PC-3 (cell line): ENCODE results near the gene LRRC74A.

Source experiments
- EZH2 ChIP-seq: fragments of 300-600 bp; sonication (generic); IDR thresholded peaks from one replicate; pipeline ENCODE4 v1.6.1; 2017; ENCODE audit warnings: antibody characterized with exemption, mild to moderate bottlenecking, low read length; ENCODE audit not compliant: unreplicated experiment
- TF ChIP-seq, protein P1 (sequence below): fragments of 300-600 bp; sonication (generic); conservative IDR thresholded peaks from 2 replicates; pipeline ENCODE4 v1.5.1; 2017; ENCODE audit warnings: antibody characterized with exemption, low read depth, mild to moderate bottlenecking, low read length

DNA sequence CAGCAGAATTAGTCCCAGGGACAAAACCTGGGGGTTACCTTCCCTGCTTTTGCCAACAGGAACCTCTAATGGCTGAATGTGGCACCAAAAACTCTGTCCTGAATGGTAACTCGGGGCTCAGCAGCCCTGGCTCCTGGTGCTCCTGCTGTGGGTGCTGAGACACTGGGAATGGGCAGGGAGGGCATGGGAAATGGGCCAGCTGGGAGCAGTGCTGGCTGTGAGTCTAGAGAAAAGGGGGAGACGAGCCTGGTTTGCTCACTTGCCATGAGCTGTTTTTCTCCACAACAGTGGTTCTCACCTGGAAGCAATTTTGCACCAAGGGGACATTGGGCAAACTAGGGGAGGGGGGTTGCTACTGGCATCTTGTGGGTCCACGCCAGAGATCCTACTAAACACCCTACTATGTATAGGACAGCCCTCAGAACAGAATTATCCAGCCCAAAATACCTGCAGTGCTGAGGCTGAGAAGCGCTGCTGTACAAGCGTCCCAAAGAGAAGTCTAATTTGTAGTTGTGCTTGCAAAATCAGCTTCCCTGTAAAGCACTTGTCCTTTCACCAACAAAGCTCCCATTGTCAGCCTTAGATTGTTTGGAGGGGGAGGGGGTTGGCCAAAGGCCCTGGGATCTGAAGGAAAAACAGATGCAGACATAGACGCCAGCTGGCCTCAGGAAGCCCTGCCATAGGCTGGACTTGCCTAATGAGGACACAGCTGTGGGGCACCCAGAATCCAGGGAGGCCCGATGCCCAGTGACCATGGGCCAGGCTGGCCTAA lies 3.6 kb downstream of the LRRC74A start:
- TF ChIP-seq EZH2: no peak
- TF ChIP-seq, protein P1, sequence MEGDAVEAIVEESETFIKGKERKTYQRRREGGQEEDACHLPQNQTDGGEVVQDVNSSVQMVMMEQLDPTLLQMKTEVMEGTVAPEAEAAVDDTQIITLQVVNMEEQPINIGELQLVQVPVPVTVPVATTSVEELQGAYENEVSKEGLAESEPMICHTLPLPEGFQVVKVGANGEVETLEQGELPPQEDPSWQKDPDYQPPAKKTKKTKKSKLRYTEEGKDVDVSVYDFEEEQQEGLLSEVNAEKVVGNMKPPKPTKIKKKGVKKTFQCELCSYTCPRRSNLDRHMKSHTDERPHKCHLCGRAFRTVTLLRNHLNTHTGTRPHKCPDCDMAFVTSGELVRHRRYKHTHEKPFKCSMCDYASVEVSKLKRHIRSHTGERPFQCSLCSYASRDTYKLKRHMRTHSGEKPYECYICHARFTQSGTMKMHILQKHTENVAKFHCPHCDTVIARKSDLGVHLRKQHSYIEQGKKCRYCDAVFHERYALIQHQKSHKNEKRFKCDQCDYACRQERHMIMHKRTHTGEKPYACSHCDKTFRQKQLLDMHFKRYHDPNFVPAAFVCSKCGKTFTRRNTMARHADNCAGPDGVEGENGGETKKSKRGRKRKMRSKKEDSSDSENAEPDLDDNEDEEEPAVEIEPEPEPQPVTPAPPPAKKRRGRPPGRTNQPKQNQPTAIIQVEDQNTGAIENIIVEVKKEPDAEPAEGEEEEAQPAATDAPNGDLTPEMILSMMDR: no peak
